DND-41 (cell line): ENCODE data around the gene ADK.

Experiments
- CTCF ChIP-seq: IDR thresholded peaks from 2 replicates; pipeline ENCODE4 v1.5.1; 2012; ENCODE audit warnings: borderline replicate concordance, low read length, moderate library complexity, mild to moderate bottlenecking; ENCODE audit not compliant: poor library complexity, severe bottlenecking; ENCODE audit errors: extremely low read depth
- EZH2 ChIP-seq: IDR thresholded peaks from 3 replicates; pipeline ENCODE4 v1.6.1; 2012; ENCODE audit warnings: borderline replicate concordance, low read depth, mild to moderate bottlenecking, moderate library complexity, low read length, inconsistent platforms; ENCODE audit not compliant: severe bottlenecking

GRCh38 chr10:74690393-74690792, 539.4 kb downstream of the ADK start:
- TF ChIP-seq CTCF: no peak
- no peak for TF ChIP-seq EZH2
